Inflammatory macrophage treated with lipopolysaccharide for 1 hour (primary cell): ENCODE measurements around the gene SCAI.
"Not testable (repeated sequence)": the region's sequence is repeated elsewhere in the genome, so short reads cannot be mapped to it uniquely, and the experiment has no call there.

Experiments used
- DNase-seq, 2 donors: peaks; one replicate each; pipeline ENCODE4 v3.0.0-alpha.2; 2020 to 2022

SCAI gene

GRCh38 chr9:125103021-125103420, 40.3 kb downstream of the SCAI start:
- DNase-seq, result no peak

GRCh38 chr9:125100822-125101221, 42.5 kb downstream of the SCAI start:
- no peak for DNase-seq

GRCh38 chr9:125099816-125100215, 43.5 kb downstream of the SCAI start:
- DNase-seq, result no peak

GRCh38 chr9:125095821-125096443, 47.4 kb downstream of the SCAI start:
- DNase-seq, result no peak

GRCh38 chr9:125091121-125091520, 52.2 kb downstream of the SCAI start:
- no peak for DNase-seq

- no peak for DNase-seq
Measured at GRCh38 chr9:125089331-125089730, 54.0 kb downstream of the SCAI start.

DNA sequence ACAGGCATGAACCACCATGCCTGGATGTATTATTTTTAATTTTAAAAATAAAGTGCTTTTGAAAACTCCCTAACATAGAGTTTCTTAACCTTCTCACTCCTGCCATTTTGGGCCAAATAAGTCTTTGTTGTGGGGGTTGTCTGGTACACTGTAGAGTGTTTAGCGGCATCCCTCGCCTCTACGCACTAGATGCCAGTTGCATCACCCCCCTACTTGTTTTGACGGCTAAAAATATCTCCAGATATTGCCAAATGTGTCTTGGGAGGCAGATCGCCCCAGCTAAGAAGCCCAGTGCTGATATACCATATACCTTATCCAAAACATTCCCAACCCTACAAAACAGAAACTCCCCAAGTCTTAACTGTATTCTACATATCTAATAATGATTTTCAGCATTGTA, 54.6 kb downstream of the SCAI start:
- DNase-seq, result no peak

DNA sequence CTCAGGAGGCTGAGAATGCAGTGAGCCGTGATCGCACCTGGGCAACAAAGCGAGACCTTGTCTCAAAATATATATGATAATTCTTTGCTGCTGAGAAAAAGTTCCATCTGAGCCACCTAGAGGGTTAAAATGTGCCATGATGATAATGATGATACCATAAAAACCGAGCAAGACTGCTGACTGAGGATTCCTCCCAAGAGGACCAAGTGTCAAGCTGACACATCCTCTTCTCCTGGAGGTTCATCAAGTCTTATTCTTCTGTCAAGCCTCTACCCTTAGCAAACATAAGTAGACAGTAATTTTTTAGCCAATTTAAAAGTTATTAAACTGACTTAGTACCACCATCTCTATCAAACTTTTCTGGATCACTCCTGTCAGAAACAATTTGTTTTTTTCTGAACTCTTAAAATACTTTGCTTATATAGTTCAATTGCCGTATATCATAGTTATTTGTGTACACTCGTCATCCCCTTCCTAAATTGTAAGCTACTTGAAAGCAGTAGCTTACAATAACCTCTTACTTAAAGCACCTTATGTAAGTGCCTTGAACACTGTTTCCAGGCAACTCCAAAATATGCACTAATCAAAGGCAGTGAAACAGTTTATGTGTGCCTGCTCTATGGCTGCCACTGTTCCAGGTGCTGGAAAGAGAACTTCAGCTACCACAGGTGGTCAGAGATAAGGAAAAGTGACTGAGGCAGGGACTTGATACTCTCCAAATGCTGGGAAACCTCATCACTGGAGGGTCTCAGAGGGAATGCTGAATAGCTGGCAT, 57.4 kb downstream of the SCAI start:
- no peak for DNase-seq

- DNase-seq, result not testable (repeated sequence)
Measured at GRCh38 chr9:125082197-125082596, 61.1 kb downstream of the SCAI start.

DNA sequence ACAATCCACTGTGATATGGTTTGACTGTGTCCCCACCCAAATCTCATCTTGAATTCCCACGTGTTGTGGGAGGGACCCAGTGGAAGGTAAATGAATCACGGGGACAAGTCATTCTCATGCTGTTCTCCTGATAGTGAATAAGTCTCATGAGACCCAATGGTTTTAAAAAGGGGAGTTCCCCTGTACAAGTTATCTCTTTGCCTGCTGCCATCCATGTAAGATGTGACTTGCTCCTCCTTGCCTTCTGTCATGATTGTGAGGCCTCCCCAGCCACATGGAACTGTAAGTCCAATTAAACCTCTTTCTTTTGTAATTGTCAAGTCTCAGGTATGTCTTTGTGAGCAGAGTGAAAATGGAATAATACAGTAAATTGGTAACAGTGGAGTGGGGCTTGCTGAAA, 62.5 kb downstream of the SCAI start:
- not testable (repeated sequence) for DNase-seq

GRCh38 chr9:125079931-125080330, 63.4 kb downstream of the SCAI start:
- no peak for DNase-seq

- no peak for DNase-seq
Measured at GRCh38 chr9:125075997-125076396, 67.3 kb downstream of the SCAI start.

- no peak for DNase-seq
Measured at GRCh38 chr9:125074976-125075375, 68.4 kb downstream of the SCAI start.

GRCh38 chr9:125066839-125067619, 76.3 kb downstream of the SCAI start:
- DNase-seq, result no peak

DNA sequence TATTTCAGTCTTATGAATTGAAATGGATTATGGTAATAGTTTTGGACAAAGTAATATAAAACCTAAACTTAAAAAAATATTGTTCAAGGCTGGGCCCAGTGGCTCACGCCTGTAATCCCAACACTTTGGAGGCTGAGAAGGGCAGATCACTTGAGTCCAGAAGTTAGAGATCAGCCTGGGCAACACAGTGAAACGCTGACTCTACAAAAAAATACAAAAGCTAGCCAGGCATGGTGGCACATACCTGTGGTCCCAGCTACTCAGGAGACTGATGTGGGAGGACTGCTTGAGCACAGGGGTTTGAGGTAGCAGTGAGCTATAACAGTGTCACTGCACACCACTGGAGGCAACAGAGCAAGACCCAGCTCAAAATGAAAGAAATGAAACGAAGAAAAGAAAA, 81.9 kb downstream of the SCAI start:
- DNase-seq, result no peak

- no peak for DNase-seq
Measured at GRCh38 chr9:125049212-125050049, 93.9 kb downstream of the SCAI start.

GRCh38 chr9:125043631-125044030, 99.7 kb downstream of the SCAI start:
- no peak for DNase-seq

DNA sequence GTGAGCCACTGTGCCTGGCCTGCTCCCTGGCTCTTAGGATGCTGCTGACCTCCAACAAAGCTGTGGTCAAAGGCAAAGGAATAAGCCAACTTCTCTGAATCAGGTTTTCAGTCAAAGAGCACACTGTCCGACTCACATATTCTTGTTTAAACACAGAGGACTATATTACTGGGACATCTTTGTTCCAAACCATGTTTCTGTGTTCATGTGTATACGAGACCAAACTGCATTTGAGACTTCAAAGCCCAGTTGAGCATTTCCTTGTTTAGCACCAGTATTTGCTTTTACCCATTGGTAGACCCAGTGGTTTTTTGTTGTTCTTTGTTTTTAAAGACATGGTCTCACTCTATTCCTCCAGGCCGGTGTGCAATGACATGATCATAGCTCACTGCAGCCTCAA, 100.2 kb downstream of the SCAI start:
- DNase-seq, result no peak

DNA sequence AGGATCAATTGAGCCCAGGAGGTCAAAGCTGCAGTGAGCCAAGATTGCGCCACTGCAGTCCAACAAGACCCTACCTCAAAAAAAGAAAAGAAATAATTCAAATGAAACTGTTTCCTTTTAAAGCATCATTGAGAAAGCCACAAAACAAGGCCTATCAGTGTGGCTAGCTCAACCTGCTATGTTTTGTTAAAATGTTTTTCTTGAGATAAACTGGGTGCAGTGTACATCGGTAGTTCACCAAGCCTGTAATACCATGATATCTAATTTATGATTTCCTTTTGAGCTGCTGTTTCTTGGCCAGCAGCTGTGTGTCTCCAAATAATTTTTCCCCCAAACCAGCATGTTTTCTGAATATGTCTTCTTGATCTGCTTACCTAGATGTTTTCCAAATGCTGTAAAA, 105.2 kb downstream of the SCAI start:
- no peak for DNase-seq

- no peak for DNase-seq
Measured at GRCh38 chr9:125028041-125028440, 115.3 kb downstream of the SCAI start.

DNA sequence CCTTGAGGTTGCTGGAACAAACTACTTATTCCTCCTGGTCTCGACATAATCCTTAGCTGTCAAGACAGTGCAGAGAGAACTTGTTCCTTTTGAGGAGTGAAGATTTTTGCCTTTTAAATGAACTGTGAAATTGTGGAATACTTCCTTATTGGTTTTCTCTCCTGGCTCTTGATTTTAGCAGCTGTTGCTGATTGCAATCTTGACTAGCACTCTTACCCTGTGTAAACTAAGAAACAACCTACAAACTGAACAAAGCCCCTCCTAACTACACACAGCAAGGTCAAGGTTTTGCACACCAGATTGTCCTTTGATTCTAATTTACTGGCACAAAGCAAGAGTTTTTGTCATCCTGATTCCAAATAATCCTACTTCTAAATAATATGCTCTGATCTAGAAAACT, 118.4 kb downstream of the SCAI start:
- DNase-seq, result no peak

GRCh38 chr9:125021069-125021468, 122.3 kb downstream of the SCAI start:
- no peak for DNase-seq

DNA sequence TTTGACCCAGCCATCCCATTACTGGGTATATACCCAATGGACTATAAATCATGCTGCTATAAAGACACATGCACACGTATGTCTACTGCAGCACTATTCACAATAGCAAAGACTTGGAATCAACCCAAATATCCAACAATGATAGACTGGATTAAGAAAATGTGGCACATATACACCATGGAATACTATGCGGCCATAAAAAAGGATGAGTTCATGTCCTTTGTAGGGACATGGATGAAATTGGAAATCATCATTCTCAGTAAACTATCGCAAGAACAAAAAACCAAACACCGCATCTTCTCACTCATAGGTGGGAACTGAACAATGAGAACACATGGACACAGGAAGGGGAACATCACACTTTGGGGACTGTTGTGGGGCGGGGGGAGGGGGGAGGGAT, 127.7 kb downstream of the SCAI start:
- not testable (repeated sequence) for DNase-seq
